Urinary bladder (tissue), 4 donors: ENCODE data around the gene SLC9A9. TPM values are rescaled to one million over a fixed set of nuclear protein-coding genes. Genes with fewer than 3 reads are reported as not detected.

ENCODE experiments used
- DNase-seq: peaks from one replicate; pipeline ENCODE4 v3.0.0-alpha.2; 2015; ENCODE audit errors: extremely low spot score
- H3K27ac ChIP-seq: one replicate; pipeline ENCODE4 v1.5.1; 2013; ENCODE audit warnings: low read depth, mild to moderate bottlenecking, moderate library complexity
- H3K36me3 ChIP-seq: one replicate; pipeline ENCODE4 v1.6.1; 2013; ENCODE audit warnings: mild to moderate bottlenecking, moderate library complexity; ENCODE audit not compliant: insufficient read depth
- H3K4me1 ChIP-seq: one replicate; pipeline ENCODE4 v1.6.1; 2013; ENCODE audit warnings: mild to moderate bottlenecking, moderate library complexity; ENCODE audit not compliant: insufficient read depth
- H3K4me3 ChIP-seq: one replicate; pipeline ENCODE4 v1.5.1; 2013; ENCODE audit warnings: low read depth, low read length
- WGBS: extraction: QIAGEN DNeasy Blood & Tissue Kit; methylation state at CpG from one replicate; pipeline ENCODE4 v1.1.7; 2013; 5-methylcytosine and 5-hydroxymethylcytosine counted together
- polyA plus RNA-seq: library from polyadenylated mRNA; stranded (reverse); fragments of 200-250 nt; gene quantifications from one replicate; pipeline ENCODE4 v1.2.3, GENCODE V29; 2013
- total RNA-seq: library from RNA; depleted of rRNA; stranded (reverse); fragments of >200 nt; gene quantifications from one replicate; pipeline ENCODE4 v1.2.3, GENCODE V29; 2014
- donor health status: healthy with polysubstance abuse.
- donor health status: healthy.

The SLC9A9 gene
- total and polyA plus RNA-seq, 2 donors: 28.7 to 46.2 TPM

DNA sequence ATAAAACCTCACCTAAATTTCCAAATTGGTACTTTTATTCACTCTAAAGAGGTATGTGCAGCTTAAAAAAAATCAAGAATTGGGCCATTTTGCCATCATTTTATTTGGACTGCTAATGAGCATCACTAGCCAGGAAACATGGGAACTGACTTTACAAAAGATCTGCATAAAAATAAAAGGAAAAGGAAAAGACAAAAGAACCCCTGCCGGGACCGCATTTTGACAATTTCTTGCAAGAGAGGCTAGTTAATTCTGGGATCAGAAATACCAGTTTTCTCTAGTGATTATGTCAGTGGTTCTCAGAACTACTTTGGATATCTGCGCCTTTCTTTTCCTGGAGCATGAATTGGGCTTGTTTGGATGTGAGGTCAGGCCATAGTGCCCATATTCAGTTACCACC lies 439.5 kb downstream of the SLC9A9 start:
- no peak for DNase-seq
- H3K4me1 ChIP-seq: no peaks in the 10 kb centered on the region
- H3K27ac ChIP-seq: no peak overlapping the region
- WGBS: 96% methylated on average over 3 of the region's 3 CpGs
- peaks cover 2% of the 10 kb centered on the region for H3K36me3 ChIP-seq
- no peak overlapping the region for H3K4me3 ChIP-seq

- DNase-seq: no peak
- Histone ChIP-seq H3K36me3 (peaks cover 2% of the 10 kb centered on the region), H3K4me3 (no peak overlapping the region), H3K27ac (no peak overlapping the region), H3K4me1 (no peaks in the 10 kb centered on the region)
These were observed 445.7 kb downstream of the SLC9A9 start for GRCh38 chr3:143402602-143403001.

GRCh38 chr3:143396790-143397189 lies 451.5 kb downstream of the SLC9A9 start:
- whole genome bisulfite sequencing: 54% methylated on average over 1 of the region's 1 CpG
- peak; percentile 20 for DNase-seq

GRCh38 chr3:143389388-143389787 lies 458.9 kb downstream of the SLC9A9 start:
- Histone ChIP-seq H3K4me3 (no peak overlapping the region), H3K27ac (no peak overlapping the region), H3K36me3 (no peaks in the 10 kb centered on the region), H3K4me1 (no peaks in the 10 kb centered on the region)
- DNase-seq: no peak
- 97% methylated on average over 2 of the region's 2 CpGs for WGBS

More at GRCh38 chr3:143396790-143397189, 451.5 kb downstream of the SLC9A9 start:
- H3K4me3 ChIP-seq: no peak overlapping the region
- H3K36me3 ChIP-seq: no peaks in the 10 kb centered on the region
- no peaks in the 10 kb centered on the region for H3K4me1 ChIP-seq
- no peak overlapping the region for H3K27ac ChIP-seq

DNA sequence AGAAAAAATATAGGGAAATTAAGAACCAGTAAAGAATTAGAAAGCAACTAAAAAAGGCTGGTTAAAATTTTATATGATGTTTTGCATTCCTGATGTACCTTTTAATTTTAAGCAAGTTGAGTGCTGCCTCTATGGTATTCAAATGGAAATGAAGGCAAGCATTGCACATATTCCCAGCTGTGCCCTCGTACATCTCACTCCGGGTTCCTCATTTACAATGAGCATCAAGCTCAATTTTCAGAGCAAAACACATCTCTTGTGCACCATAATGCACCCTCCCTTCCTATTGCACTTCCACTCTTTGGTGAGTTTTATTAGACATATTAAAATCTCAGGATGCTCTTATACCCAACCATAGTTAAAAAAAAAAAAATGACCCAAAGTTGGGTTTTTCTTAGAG lies 460.8 kb downstream of the SLC9A9 start:
- no peak overlapping the region for H3K27ac ChIP-seq
- WGBS: 98% methylated on average over 2 of the region's 2 CpGs
- H3K4me1 ChIP-seq: no peaks in the 10 kb centered on the region
- H3K4me3 ChIP-seq: no peak overlapping the region
- DNase-seq: no peak
- H3K36me3 ChIP-seq: no peaks in the 10 kb centered on the region

DNA sequence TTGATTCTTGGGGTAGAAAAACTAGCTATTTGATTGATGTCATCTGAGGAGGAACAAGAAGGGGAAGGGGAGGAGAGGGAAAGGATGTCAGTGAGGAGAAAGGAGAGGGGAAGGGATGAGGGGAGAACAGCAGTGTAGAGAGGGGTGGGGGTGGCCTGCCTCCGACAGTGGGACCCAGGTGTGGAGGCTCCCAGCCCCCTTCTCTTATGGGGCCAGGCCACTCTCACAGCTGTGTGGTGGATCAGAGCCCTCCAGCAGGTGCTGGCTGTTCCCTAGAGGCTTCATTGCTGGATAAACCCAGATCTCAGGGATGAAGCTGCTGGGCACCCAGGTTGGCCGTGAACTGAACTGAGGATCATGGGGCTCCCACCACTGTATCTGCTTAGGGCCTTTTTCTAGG lies 464.2 kb downstream of the SLC9A9 start:
- Histone ChIP-seq H3K27ac (no peak overlapping the region), H3K36me3 (no peaks in the 10 kb centered on the region), H3K4me1 (no peaks in the 10 kb centered on the region), H3K4me3 (no peak overlapping the region)
- WGBS: 98% methylated on average over 2 of the region's 2 CpGs
- no peak for DNase-seq

DNA sequence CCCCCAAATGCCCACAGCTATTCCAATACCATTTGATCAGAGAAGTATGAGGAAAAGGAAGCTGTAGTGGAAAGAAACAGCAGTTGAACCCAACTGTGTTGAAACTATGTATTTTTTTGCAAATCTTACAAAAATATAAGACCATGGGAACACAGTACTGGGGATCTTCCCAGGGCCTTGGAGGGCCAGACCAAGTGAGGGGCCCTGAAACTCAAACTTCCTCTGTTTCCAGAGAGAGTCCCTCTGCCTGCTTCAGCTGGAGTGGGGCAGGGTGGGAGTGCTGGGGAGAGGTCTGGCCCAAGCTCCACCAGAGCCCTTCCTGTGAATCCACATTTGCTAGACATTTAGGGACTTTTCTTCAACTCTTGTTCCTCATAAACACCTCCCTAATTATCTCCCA lies 464.8 kb downstream of the SLC9A9 start:
- H3K36me3 ChIP-seq: no peaks in the 10 kb centered on the region
- no peak for DNase-seq
- H3K27ac ChIP-seq: no peak overlapping the region
- H3K4me3 ChIP-seq: no peak overlapping the region
- no peaks in the 10 kb centered on the region for H3K4me1 ChIP-seq

DNA sequence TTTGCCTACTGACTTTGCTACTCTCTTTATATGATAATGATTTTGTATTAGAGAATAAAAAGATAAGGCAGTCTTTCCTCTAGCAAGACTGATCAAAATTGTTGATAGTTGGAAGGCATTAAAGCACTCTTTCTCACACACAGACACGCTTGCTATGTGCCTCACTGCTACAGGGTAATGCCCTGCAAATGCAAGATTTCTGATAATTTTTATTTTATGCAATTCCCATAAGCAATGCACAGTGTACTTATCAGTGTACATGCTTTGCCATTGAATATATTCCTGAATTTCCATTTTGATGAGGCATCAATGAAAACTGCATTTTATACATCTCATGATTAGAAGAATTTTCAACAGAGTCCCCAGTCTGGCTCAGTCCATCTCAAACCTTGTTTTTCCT lies 465.5 kb downstream of the SLC9A9 start:
- Histone ChIP-seq H3K4me1 (no peaks in the 10 kb centered on the region), H3K36me3 (no peaks in the 10 kb centered on the region), H3K27ac (no peak overlapping the region), H3K4me3 (no peak overlapping the region)
- DNase-seq: no peak
- 80% methylated on average over 1 of the region's 1 CpG for WGBS

DNA sequence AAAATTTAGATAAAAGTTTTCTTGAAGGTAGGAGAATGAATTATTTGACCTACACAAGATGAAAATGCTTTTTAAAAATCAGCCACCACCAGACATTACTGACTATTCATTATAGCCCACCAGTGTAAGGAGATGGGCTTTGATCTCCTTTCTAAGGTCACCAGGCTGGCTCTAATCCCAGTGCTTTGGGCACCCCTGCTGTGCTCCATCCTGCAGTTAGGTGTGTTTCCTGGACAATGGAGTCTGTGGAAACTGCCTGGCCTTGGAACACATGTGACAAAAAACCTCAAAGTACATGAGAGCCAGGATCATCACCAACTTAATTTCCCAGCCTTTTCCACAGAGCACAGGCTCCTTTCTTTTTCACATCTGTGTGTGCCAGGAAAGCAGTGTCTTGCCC lies 467.8 kb downstream of the SLC9A9 start:
- no peak overlapping the region for H3K4me3 ChIP-seq
- H3K36me3 ChIP-seq: no peaks in the 10 kb centered on the region
- no peak for DNase-seq
- H3K27ac ChIP-seq: no peak overlapping the region
- no peaks in the 10 kb centered on the region for H3K4me1 ChIP-seq

DNA sequence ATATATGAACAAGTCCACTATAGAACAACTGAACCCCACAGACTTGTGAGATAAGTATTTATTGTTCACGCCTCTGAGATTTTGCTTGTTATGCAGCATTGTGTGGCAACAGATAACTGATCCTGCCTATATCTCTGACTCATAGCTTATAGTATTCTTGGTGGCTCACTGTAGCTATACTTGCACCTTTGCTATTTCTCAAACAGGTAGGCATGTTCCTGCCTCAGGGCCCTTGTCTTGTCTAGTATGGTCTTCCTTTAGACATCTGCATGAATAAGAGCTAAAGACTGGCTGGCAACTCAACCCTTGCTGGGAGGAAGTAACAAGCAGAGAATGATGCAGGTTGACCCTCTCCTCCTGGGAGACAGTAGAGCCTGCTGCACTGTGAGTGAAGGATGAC lies 472.6 kb downstream of the SLC9A9 start:
- no peak for DNase-seq
- Histone ChIP-seq H3K36me3 (no peaks in the 10 kb centered on the region), H3K4me3 (no peak overlapping the region), H3K27ac (no peak overlapping the region), H3K4me1 (no peaks in the 10 kb centered on the region)
- 97% methylated on average over 1 of the region's 1 CpG for WGBS

GRCh38 chr3:143367171-143367570 lies 481.1 kb downstream of the SLC9A9 start:
- Histone ChIP-seq H3K36me3 (no peaks in the 10 kb centered on the region), H3K4me3 (no peak overlapping the region), H3K4me1 (no peaks in the 10 kb centered on the region), H3K27ac (no peak overlapping the region)
- WGBS: 40% methylated on average over 1 of the region's 1 CpG
- no peak for DNase-seq

DNA sequence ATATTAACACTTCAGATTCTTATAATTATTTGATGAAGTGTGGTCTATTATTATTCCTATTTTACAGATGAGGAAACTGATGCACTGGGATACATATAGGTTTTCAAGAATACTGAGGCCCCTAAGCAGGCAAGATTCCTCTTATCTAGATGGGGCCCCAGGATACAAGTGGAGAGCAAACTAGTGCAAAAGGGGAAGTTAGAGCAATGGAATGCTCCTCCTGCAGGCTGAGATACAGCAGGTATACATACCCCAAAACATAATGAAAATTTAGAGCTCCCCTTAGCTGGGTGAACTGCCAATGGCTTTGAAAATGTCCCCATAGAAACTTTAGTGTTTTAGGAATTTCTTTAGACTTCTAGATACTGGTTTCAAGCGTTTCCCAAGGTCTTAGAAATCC lies 481.6 kb downstream of the SLC9A9 start:
- WGBS: 82% methylated on average over 1 of the region's 1 CpG
- H3K4me1 ChIP-seq: no peaks in the 10 kb centered on the region
- H3K4me3 ChIP-seq: no peak overlapping the region
- no peaks in the 10 kb centered on the region for H3K36me3 ChIP-seq
- no peak overlapping the region for H3K27ac ChIP-seq
- no peak for DNase-seq

- H3K4me3 ChIP-seq: no peak overlapping the region
- H3K4me1 ChIP-seq: no peaks in the 10 kb centered on the region
- no peak overlapping the region for H3K27ac ChIP-seq
- H3K36me3 ChIP-seq: no peaks in the 10 kb centered on the region
- DNase-seq: no peak
- 99% methylated on average over 1 of the region's 1 CpG for WGBS
These were observed 484.3 kb downstream of the SLC9A9 start for GRCh38 chr3:143363949-143364348.

DNA sequence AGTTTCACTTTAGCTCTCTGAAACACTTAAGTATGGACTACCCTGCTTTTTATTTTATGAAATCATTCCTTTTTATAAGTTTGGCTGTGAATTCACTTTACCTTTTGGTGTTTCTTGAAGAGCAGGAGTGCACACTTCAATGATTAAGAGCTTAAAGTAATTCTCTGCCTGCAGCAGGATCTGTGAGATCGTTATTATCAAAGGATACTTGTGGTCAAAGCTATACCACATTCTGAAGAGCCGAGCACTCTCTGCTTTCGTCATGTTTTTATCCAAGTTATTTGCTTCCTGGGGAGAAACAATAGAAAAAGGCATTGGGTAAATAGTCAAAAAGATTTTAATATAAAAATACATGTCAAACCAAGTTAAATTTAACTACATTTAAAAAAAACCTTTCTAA lies 485.0 kb downstream of the SLC9A9 start:
- Histone ChIP-seq H3K27ac (no peak overlapping the region), H3K36me3 (no peaks in the 10 kb centered on the region), H3K4me3 (no peak overlapping the region), H3K4me1 (no peaks in the 10 kb centered on the region)
- DNase-seq: no peak
- WGBS: 68% methylated on average over 3 of the region's 3 CpGs
